Lung (tissue), 12 donors: ENCODE results near the gene VEGFA. TPM values are rescaled to one million over a fixed set of nuclear protein-coding genes. Genes with fewer than 3 reads are reported as not detected.

Source experiments
- ATAC-seq: fragments of 200-7000 bp; cut with Tn5 transposase; one replicate; pipeline ENCODE4 v1.9.1; 2020; ENCODE audit warnings: moderate number of reproducible peaks; ENCODE audit not compliant: insufficient read depth, low FRiP score
- DNase-seq, 3 donors: peaks; one replicate each; pipeline ENCODE4 v3.0.0-alpha.2; 2013 to 2017
- H3K27ac ChIP-seq, 2 donors: one replicate each; pipeline ENCODE4 v1.5.1; 2013; ENCODE audit warnings: mild to moderate bottlenecking in 2 of 2, moderate library complexity in 2 of 2, control low read depth in 1 of 2, inconsistent platforms in 1 of 2, low read depth in 1 of 2, low read length in 1 of 2
- H3K27me3 ChIP-seq, 3 donors: one replicate each; pipeline ENCODE4 v1.5.1; 2013; ENCODE audit warnings: low read length in 2 of 3; ENCODE audit not compliant: control insufficient read depth in 3 of 3, insufficient read depth in 3 of 3
- H3K36me3 ChIP-seq, 4 donors: one replicate each; pipeline ENCODE4 v1.5.1; 2013; ENCODE audit warnings: low read length in 4 of 4, mild to moderate bottlenecking in 1 of 4, moderate library complexity in 1 of 4; ENCODE audit not compliant: control insufficient read depth in 4 of 4, insufficient read depth in 4 of 4
- H3K4me1 ChIP-seq, 5 donors: one replicate each; pipeline ENCODE4 v1.5.1; 2013; ENCODE audit warnings: low read length in 5 of 5, mild to moderate bottlenecking in 2 of 5, moderate library complexity in 1 of 5; ENCODE audit not compliant: control insufficient read depth in 5 of 5, insufficient read depth in 5 of 5
- H3K4me3 ChIP-seq: one replicate; pipeline ENCODE4 v1.5.1; 2013; ENCODE audit warnings: mild to moderate bottlenecking, control low read depth, moderate library complexity
- H3K9ac ChIP-seq, 2 donors: one replicate each; pipeline ENCODE4 v1.5.1; 2013; ENCODE audit warnings: low read length in 2 of 2, control low read depth in 1 of 2; ENCODE audit not compliant: insufficient read depth in 1 of 2
- H3K9me3 ChIP-seq, 4 donors: one replicate each; pipeline ENCODE4 v1.5.1; 2013; ENCODE audit warnings: low read length in 3 of 4, mild to moderate bottlenecking in 1 of 4, moderate library complexity in 1 of 4; ENCODE audit not compliant: control insufficient read depth in 4 of 4, insufficient read depth in 3 of 4
- WGBS, 2 donors: extraction: QIAGEN DNeasy Blood & Tissue Kit; methylation state at CpG; one replicate each; pipeline ENCODE4 v1.1.7; 2013; 5-methylcytosine and 5-hydroxymethylcytosine counted together
- polyA plus RNA-seq, 2 donors: library from polyadenylated mRNA; stranded (reverse); fragments of 200-250 nt; gene quantifications; one replicate each; pipeline ENCODE4 v1.2.1, GENCODE V29; 2013
- total RNA-seq, 2 donors: library from RNA; depleted of rRNA in 1 of 2; stranded (reverse); fragments of >200 nt in 1 of 2; gene quantifications; one replicate each; pipeline ENCODE4 v1.2.1, GENCODE V29; 2014 to 2021
- TF ChIP-seq, protein P1 (sequence below): IDR thresholded peaks from 2 replicates; pipeline ENCODE4 v1.5.1; 2012; ENCODE audit warnings: mild to moderate bottlenecking; ENCODE audit errors: control extremely low read depth, extremely low read depth
- donor health status: control.
- donor health status: control.
- donor health status: Bipolar disorder and iron deficiency.
- donor health status: healthy.
- donor health status: DM: yes; HTN: yes; CAD: no.

The VEGFA gene
- total and polyA plus RNA-seq, 4 donors = 98.3 to 275 (median 140) TPM

DNA sequence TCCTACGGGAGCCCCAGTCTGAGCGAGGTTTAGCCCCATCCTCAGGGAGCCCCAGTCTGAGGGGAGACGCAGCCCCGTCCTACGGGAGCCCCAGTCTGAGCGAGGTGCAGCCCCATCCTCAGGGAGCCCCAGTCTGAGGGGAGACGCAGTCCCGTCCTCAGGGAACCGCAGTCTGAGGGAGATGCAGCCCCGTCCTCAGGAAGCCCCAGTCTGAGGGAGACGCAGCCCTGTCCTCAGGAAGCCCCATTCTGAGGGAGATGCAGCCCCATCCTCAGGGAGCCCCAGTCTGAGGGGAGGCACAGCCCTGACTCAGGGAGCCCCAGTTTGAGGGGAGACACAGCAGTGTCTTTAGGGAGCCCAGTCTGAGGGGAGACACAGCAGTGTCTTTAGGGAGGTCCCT is 27.9 kb downstream of the VEGFA start:
- DNase-seq = no peak

DNA sequence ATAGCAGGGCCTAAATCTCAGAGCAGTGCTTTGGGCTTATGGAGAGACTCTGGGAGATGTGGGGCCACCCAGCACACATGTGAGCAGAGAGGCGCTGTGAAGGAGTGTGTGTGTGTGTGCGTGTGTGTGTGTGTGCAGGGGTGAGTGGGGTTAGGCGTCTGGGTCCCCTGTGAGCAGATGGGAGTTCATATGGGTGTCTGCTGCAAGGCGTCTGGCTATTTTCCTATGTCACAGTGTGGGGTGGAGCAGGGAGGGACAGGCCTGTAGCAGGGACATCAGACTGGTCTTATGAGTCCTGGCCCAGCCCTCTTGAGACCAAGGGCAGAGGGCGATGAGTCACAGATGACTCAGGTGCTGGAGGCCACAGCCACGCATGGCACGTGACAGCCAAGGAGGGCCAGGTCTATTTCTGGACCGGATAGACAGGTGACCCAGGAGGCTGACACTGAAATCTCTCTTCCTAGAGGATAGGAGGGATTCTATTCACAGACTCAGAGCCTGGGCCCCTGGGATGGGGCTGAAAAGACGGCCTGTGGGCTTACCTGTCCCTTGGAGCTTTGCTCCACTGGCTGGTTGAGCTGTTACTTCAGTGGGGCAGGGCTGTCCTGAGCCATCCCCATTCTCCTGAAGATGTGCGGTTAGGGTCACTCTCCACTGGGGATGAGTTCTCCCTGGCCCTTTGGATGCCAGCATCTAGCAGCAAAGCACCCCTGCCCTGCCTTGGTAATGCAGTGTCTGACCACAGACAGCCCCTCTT is 28.9 kb downstream of the VEGFA start:
- TF ChIP-seq, protein P1, sequence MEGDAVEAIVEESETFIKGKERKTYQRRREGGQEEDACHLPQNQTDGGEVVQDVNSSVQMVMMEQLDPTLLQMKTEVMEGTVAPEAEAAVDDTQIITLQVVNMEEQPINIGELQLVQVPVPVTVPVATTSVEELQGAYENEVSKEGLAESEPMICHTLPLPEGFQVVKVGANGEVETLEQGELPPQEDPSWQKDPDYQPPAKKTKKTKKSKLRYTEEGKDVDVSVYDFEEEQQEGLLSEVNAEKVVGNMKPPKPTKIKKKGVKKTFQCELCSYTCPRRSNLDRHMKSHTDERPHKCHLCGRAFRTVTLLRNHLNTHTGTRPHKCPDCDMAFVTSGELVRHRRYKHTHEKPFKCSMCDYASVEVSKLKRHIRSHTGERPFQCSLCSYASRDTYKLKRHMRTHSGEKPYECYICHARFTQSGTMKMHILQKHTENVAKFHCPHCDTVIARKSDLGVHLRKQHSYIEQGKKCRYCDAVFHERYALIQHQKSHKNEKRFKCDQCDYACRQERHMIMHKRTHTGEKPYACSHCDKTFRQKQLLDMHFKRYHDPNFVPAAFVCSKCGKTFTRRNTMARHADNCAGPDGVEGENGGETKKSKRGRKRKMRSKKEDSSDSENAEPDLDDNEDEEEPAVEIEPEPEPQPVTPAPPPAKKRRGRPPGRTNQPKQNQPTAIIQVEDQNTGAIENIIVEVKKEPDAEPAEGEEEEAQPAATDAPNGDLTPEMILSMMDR = no peak
- DNase-seq = no peak

More for the DNA sequence above, 27.9 kb downstream of the VEGFA start:
- Histone ChIP-seq H3K4me3 (no peak overlapping the region), H3K4me1 (peaks cover under 1 to 15% (median 8%) of the 10 kb centered on the region in 5 donors), H3K27me3 (no peaks in the 10 kb centered on the region), H3K9me3 (no peaks in the 10 kb centered on the region), H3K9ac (no peak overlapping the region), H3K36me3 (no peaks in the 10 kb centered on the region), H3K27ac (peak overlapping the region in 1 of 2 donors; percentile 82)
- TF ChIP-seq, protein P1 = no peak
- 73 to 95% methylated on average over 8 to 11 of the region's 11 CpGs for WGBS, 2 donors
- ATAC-seq = no peak

DNA sequence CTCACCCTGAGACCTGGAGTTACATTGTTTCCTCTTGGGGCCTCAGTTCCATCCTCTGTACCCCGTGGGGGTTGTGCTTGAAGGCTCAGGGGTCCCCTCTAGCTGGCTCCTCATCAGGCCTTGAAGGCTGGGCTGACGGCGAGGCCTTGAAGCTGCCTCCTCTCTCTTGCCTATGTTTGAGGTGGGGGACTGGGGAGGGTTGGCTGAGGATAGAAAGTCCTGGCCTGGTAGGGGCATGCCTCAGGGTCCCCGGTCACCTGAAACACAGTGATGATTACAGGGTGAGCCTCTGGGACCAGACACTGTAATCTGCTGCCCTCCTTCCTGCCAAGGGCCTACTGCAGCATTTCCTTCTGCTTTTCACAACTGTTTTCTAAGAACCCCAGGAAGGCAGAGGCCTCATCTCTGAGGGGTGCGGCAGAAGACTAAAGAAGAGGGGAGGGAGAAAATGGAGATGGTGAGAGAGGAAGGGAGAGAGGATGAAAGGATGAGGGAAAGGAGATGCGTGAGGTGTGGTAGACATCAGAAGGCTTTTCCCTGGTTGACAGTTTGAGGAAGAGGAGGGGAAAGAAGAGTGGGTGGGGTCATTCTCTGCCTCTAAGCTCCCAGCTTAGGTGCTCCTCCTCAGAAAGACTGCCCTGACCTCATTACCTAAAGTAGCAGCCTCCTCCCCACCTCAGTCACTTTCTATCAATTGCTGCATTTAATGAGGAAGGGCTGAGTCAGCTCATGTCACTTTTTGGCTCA is 29.7 kb downstream of the VEGFA start:
- TF ChIP-seq, protein P1 = no peak
- peak overlapping the region; percentile 72 to 88 for H3K27ac ChIP-seq
- no peak overlapping the region for H3K9ac ChIP-seq
- H3K36me3 ChIP-seq = no peaks in the 10 kb centered on the region
- no peaks in the 10 kb centered on the region for H3K9me3 ChIP-seq
- peaks cover 2 to 17% (median 8%) of the 10 kb centered on the region in 5 donors for H3K4me1 ChIP-seq
- no peak for DNase-seq
- ATAC-seq = no peak
- H3K4me3 ChIP-seq = no peak overlapping the region
- WGBS, 2 donors = 18 to 73% methylated on average over 6 of the region's 6 CpGs
- H3K27me3 ChIP-seq = no peaks in the 10 kb centered on the region

More for the DNA sequence above, 28.9 kb downstream of the VEGFA start:
- Histone ChIP-seq H3K36me3 (no peaks in the 10 kb centered on the region), H3K9me3 (no peaks in the 10 kb centered on the region), H3K9ac (no peak overlapping the region), H3K27ac (peak overlapping the region; percentile 83 to 88), H3K4me1 (peaks cover 2 to 18% (median 8%) of the 10 kb centered on the region in 5 donors), H3K4me3 (no peak overlapping the region), H3K27me3 (no peaks in the 10 kb centered on the region)
- WGBS, 2 donors = 43 to 58% methylated on average over 10 of the region's 10 CpGs
- ATAC-seq = peak; percentile 81
